Keratinocyte (primary cell): ENCODE measurements around the gene COL11A1. TPM values are rescaled to one million over a fixed set of nuclear protein-coding genes. Genes with fewer than 3 reads are reported as not detected.

Experiments used
- DNase-seq: peaks from one replicate; pipeline ENCODE4 v3.0.0-alpha.2; 2011; ENCODE audit warnings: low read depth, missing footprints, low spot score
- FAIRE-seq: peaks from 2 replicates; lab custom pipeline; 2011; peaks lifted over from hg19 to GRCh38; lab: Jason Lieb, UNC
- H2AFZ ChIP-seq: 2 replicates; pipeline ENCODE4 v1.6.0; 2012; ENCODE audit warnings: low read length, control low read depth, inconsistent platforms; ENCODE audit not compliant: control insufficient read depth
- H3K27ac ChIP-seq: 2 replicates; pipeline ENCODE4 v1.5.1; 2011; ENCODE audit warnings: low read length; ENCODE audit not compliant: control insufficient read depth, insufficient read depth
- H3K27me3 ChIP-seq: 3 replicates; pipeline ENCODE4 v1.6.0; 2011; ENCODE audit warnings: low read length; ENCODE audit not compliant: control insufficient read depth, insufficient read depth; ENCODE audit errors: extremely low read depth
- H3K36me3 ChIP-seq, 2 experiments: 2 replicates in 1 of 2; 3 replicates in 1 of 2; pipeline ENCODE4 v1.5.1; 2011; ENCODE audit warnings: low read length in 2 of 2, mild to moderate bottlenecking in 1 of 2; ENCODE audit not compliant: control insufficient read depth in 2 of 2, insufficient read depth in 2 of 2; ENCODE audit errors: extremely low read depth in 1 of 2
- H3K4me1 ChIP-seq: 3 replicates; pipeline ENCODE4 v1.5.1; 2011; ENCODE audit warnings: low read length; ENCODE audit not compliant: control insufficient read depth, insufficient read depth; ENCODE audit errors: extremely low read depth
- H3K4me2 ChIP-seq: 3 replicates; pipeline ENCODE4 v1.6.0; 2011; ENCODE audit warnings: low read depth, low read length; ENCODE audit not compliant: control insufficient read depth, insufficient read depth; ENCODE audit errors: extremely low read depth
- H3K4me3 ChIP-seq, 3 experiments: fragments of 200-600 bp in 1 of 3; sonication (generic) in 1 of 3; 2 replicates in 2 of 3; 3 replicates in 1 of 3; pipeline ENCODE4 v1.5.1; 2011 to 2016; ENCODE audit warnings: low read length in 3 of 3, mild to moderate bottlenecking in 3 of 3, control low read depth in 2 of 3, inconsistent platforms in 1 of 3, low read depth in 1 of 3, mixed read lengths in 1 of 3, mixed run types in 1 of 3, moderate library complexity in 1 of 3; ENCODE audit not compliant: control insufficient read depth in 2 of 3, insufficient read depth in 2 of 3; ENCODE audit errors: extremely low read depth in 1 of 3
- H3K79me2 ChIP-seq: 2 replicates; pipeline ENCODE4 v1.6.0; 2012; ENCODE audit warnings: low read length; ENCODE audit not compliant: control insufficient read depth, insufficient read depth
- H3K9ac ChIP-seq: 3 replicates; pipeline ENCODE4 v1.6.0; 2011; ENCODE audit warnings: low read length; ENCODE audit not compliant: control insufficient read depth, insufficient read depth; ENCODE audit errors: extremely low read depth
- H3K9me1 ChIP-seq: 3 replicates; pipeline ENCODE4 v1.6.0; 2011; ENCODE audit warnings: low read length; ENCODE audit not compliant: control insufficient read depth, insufficient read depth; ENCODE audit errors: extremely low read depth
- H3K9me3 ChIP-seq: 2 replicates; pipeline ENCODE4 v1.5.1; 2012; ENCODE audit warnings: low read depth, low read length; ENCODE audit not compliant: control insufficient read depth
- H4K20me1 ChIP-seq: 3 replicates; pipeline ENCODE4 v1.6.0; 2011; ENCODE audit warnings: low read length; ENCODE audit not compliant: control insufficient read depth, insufficient read depth; ENCODE audit errors: extremely low read depth
- CTCF ChIP-seq, 3 experiments: IDR thresholded peaks in 1 of 3; conservative IDR thresholded peaks in 1 of 3; optimal IDR thresholded peaks in 1 of 3; 2 replicates in 2 of 3; 3 replicates in 1 of 3; pipeline versions ENCODE3 to v1.5.1; 2011; ENCODE audit warnings: low read length in 3 of 3, mild to moderate bottlenecking in 3 of 3, moderate library complexity in 2 of 3, control low read depth in 1 of 3, inconsistent platforms in 1 of 3; ENCODE audit not compliant: insufficient read depth in 2 of 3; ENCODE audit errors: extremely low read depth in 1 of 3
- EZH2 ChIP-seq: IDR thresholded peaks from one replicate; pipeline ENCODE4 v1.6.1; 2012; ENCODE audit warnings: inconsistent platforms, mild to moderate bottlenecking, low read length, moderate library complexity
- dilution Hi-C: fragments of 300-500 bp; cut with MboI; formaldehyde crosslinking; loops from one replicate; pipeline ENCODE4 v1.7.0; 2020; ENCODE audit warnings: low sequenced_read_pairs; ENCODE audit not compliant: extremely low pct_ligation_motif_present
- polyA plus RNA-seq, 5 experiments: library from polyadenylated mRNA; depleted of rRNA in 3 of 5; stranded (reverse) in 3 of 5; stranded (forward) in 1 of 5; unstranded in 1 of 5; fragments of >200 nt; gene quantifications; 1 replicate in 1 of 5; 2 replicates in 3 of 5; 3 replicates in 1 of 5; pipeline versions ENCODE4 v1.2.1 to v1.2.3, GENCODE V29; 2011 to 2012; ENCODE audit warnings: missing spikeins in 2 of 5, low read depth in 1 of 5, low replicate concordance in 1 of 5

The COL11A1 gene
- polyA plus RNA-seq, 1 donor (not counting 4 experiments of a cell fraction or from before 2014, with no cell fraction given): 0.37 TPM

GRCh38 chr1:102919659-102920058 lies 188.7 kb downstream of the COL11A1 start:
- H2AFZ ChIP-seq: no peak overlapping the region
- no peaks in the 10 kb centered on the region for H3K9me1 ChIP-seq
- no peak for DNase-seq
- H3K27me3 ChIP-seq: no peaks in the 10 kb centered on the region
- TF ChIP-seq CTCF (optimal IDR thresholded peaks at IDR 0.05 in 1 of 3, IDR thresholded peaks at IDR 0.05 in 1 of 3, conservative IDR thresholded peaks at IDR 0.05 in 1 of 3; ENCODE audit: extremely low read depth in 1 of 3, insufficient read depth in 2 of 3, low read length in 3 of 3) (no peak), EZH2 (no peak)
- H3K9me3 ChIP-seq: no peaks in the 10 kb centered on the region
- no peaks in the 10 kb centered on the region for H3K79me2 ChIP-seq
- H3K4me1 ChIP-seq: no peaks in the 10 kb centered on the region
- H3K27ac ChIP-seq: no peak overlapping the region
- H3K4me2 ChIP-seq: no peak overlapping the region
- no peak overlapping the region for H3K4me3 ChIP-seq
- H3K9ac ChIP-seq: no peak overlapping the region
- FAIRE-seq: no peak
- dilution Hi-C loops: no loop called here
- no peaks in the 10 kb centered on the region for H3K36me3 ChIP-seq
- H4K20me1 ChIP-seq: no peaks in the 10 kb centered on the region

- H3K4me3 ChIP-seq: no peak overlapping the region
- dilution Hi-C loops: no loop called here
- H4K20me1 ChIP-seq: no peaks in the 10 kb centered on the region
- DNase-seq (no peak), FAIRE-seq (no peak)
- H3K4me2 ChIP-seq: no peak overlapping the region
- H3K9ac ChIP-seq: no peak overlapping the region
- H3K79me2 ChIP-seq: no peaks in the 10 kb centered on the region
- no peaks in the 10 kb centered on the region for H3K4me1 ChIP-seq
- H3K36me3 ChIP-seq: no peaks in the 10 kb centered on the region
- H3K9me1 ChIP-seq: no peaks in the 10 kb centered on the region
- H3K27me3 ChIP-seq: no peaks in the 10 kb centered on the region
- TF ChIP-seq CTCF (optimal IDR thresholded peaks at IDR 0.05 in 1 of 3, IDR thresholded peaks at IDR 0.05 in 1 of 3, conservative IDR thresholded peaks at IDR 0.05 in 1 of 3; ENCODE audit: extremely low read depth in 1 of 3, insufficient read depth in 2 of 3, low read length in 3 of 3) (no peak), EZH2 (no peak)
- H2AFZ ChIP-seq: no peak overlapping the region
- no peak overlapping the region for H3K27ac ChIP-seq
- H3K9me3 ChIP-seq: no peaks in the 10 kb centered on the region
Observed at GRCh38 chr1:102901996-102902395, 206.3 kb downstream of the COL11A1 start.
